HEK293T (cell line): ENCODE data around the gene TMEM187.

ENCODE experiments used
- CTCF ChIA-PET: fragments of 350-600 bp; formaldehyde crosslinking; extraction: SDS; loops from one replicate; lab custom pipeline; 2021; ENCODE audit warnings: antibody characterized with exemption, inconsistent platforms; lab: Yijun Ruan, JAX
- POLR2A ChIA-PET: fragments of 350-600 bp; formaldehyde crosslinking; extraction: SDS; loops from one replicate; lab custom pipeline; 2020; ENCODE audit warnings: antibody characterized with exemption, inconsistent platforms; lab: Yijun Ruan, JAX
- DNase-seq: peaks from one replicate; pipeline ENCODE4 v3.0.0; 2012; ENCODE audit warnings: mixed read lengths; ENCODE audit errors: extremely low spot score
- ARNT ChIP-seq: fragments of 450-650 bp; IDR thresholded peaks from 2 replicates; pipeline ENCODE4 v1.6.1; 2017; ENCODE audit warnings: mild to moderate bottlenecking
- BHLHE40 ChIP-seq: fragments of 450-650 bp; IDR thresholded peaks from 2 replicates; pipeline ENCODE4 v1.6.1; 2016; ENCODE audit warnings: mild to moderate bottlenecking, moderate library complexity, borderline replicate concordance
- CTBP1 ChIP-seq: fragments of 450-650 bp; IDR thresholded peaks from 2 replicates; pipeline ENCODE4 v1.6.1; 2016; ENCODE audit warnings: borderline replicate concordance
- ELF4 ChIP-seq: fragments of 450-650 bp; IDR thresholded peaks from 2 replicates; pipeline ENCODE4 v1.6.1; 2017; ENCODE audit warnings: antibody characterized with exemption
- FOXA1 ChIP-seq: fragments of 450-650 bp; IDR thresholded peaks from 2 replicates; pipeline ENCODE4 v1.6.1; 2016; ENCODE audit warnings: mild to moderate bottlenecking
- FOXK2 ChIP-seq: fragments of 450-650 bp; IDR thresholded peaks from 2 replicates; pipeline ENCODE4 v1.6.1; 2016; ENCODE audit warnings: mild to moderate bottlenecking
- FOXM1 ChIP-seq: fragments of 450-650 bp; IDR thresholded peaks from 2 replicates; pipeline ENCODE4 v1.6.1; 2017; ENCODE audit warnings: mild to moderate bottlenecking, borderline replicate concordance
- HDGF ChIP-seq: fragments of 450-650 bp; IDR thresholded peaks from 2 replicates; pipeline ENCODE4 v1.6.1; 2017; ENCODE audit warnings: antibody characterized with exemption, borderline replicate concordance
- L3MBTL2 ChIP-seq: fragments of 450-650 bp; conservative IDR thresholded peaks from 2 replicates; pipeline ENCODE4 v1.6.1; 2016; ENCODE audit warnings: mild to moderate bottlenecking
- LEF1 ChIP-seq: fragments of 450-650 bp; IDR thresholded peaks from 2 replicates; pipeline ENCODE4 v1.6.1; 2017; ENCODE audit warnings: mild to moderate bottlenecking, borderline replicate concordance
- NFRKB ChIP-seq: fragments of 450-650 bp; IDR thresholded peaks from 2 replicates; pipeline ENCODE4 v1.6.1; 2016; ENCODE audit warnings: mild to moderate bottlenecking, moderate library complexity
- PKNOX1 ChIP-seq: fragments of 450-650 bp; IDR thresholded peaks from 2 replicates; pipeline ENCODE4 v1.6.1; 2016
- SP1 ChIP-seq: fragments of 450-650 bp; IDR thresholded peaks from 2 replicates; pipeline ENCODE4 v1.6.1; 2017
- SUZ12 ChIP-seq: fragments of 450-650 bp; IDR thresholded peaks from 2 replicates; pipeline ENCODE4 v1.6.1; 2016; ENCODE audit warnings: mild to moderate bottlenecking
- TARDBP ChIP-seq: fragments of 450-650 bp; IDR thresholded peaks from 2 replicates; pipeline ENCODE4 v1.6.1; 2016
- ZNF384 ChIP-seq: fragments of 450-650 bp; IDR thresholded peaks from 2 replicates; pipeline ENCODE4 v1.6.1; 2016

TMEM187 gene

GRCh38 chrX:154022108-154022507 is 49.6 kb downstream of the TMEM187 start:
- POLR2A ChIA-PET: interaction anchor here (0.7 to 1.0 kb wide), 2 partner anchors 18 to 94 kb away, joined by 3 read pairs; no protein-coding TSS in a partner anchor
- DNase-seq: no peak
- TF ChIP-seq HDGF: no peak
- TF ChIP-seq SP1: no peak
- TF ChIP-seq FOXA1: no peak
- TF ChIP-seq ELF4: no peak
- no peak for TF ChIP-seq ARNT
- TF ChIP-seq TARDBP: no peak
- no peak for TF ChIP-seq NFRKB
- no peak for TF ChIP-seq FOXK2
- no peak for TF ChIP-seq PKNOX1
- TF ChIP-seq SUZ12: no peak
- TF ChIP-seq FOXM1: no peak
- TF ChIP-seq BHLHE40: no peak
- TF ChIP-seq LEF1: no peak
- TF ChIP-seq ZNF384: no peak
- no peak for TF ChIP-seq L3MBTL2
- TF ChIP-seq CTBP1: no peak
- CTCF ChIA-PET: interaction anchor here (1.1 kb wide), 1 partner anchor 9 kb away, joined by 4 read pairs; no protein-coding TSS in a partner anchor

- TF ChIP-seq TARDBP: no peak
- TF ChIP-seq SP1: no peak
- no peak for TF ChIP-seq PKNOX1
- TF ChIP-seq ARNT: no peak
- no peak for TF ChIP-seq HDGF
- TF ChIP-seq BHLHE40: no peak
- no peak for TF ChIP-seq ZNF384
- TF ChIP-seq LEF1: no peak
- no peak for TF ChIP-seq FOXM1
- no peak for TF ChIP-seq NFRKB
- no peak for TF ChIP-seq L3MBTL2
- TF ChIP-seq FOXA1: no peak
- no peak for TF ChIP-seq FOXK2
- TF ChIP-seq SUZ12: no peak
- TF ChIP-seq CTBP1: no peak
- TF ChIP-seq ELF4: no peak
- ChIA-PET POLR2A (no interaction called here), CTCF (interaction anchor here (0.6 to 2.4 kb wide), 2 partner anchors 10 to 285 kb away, joined by 3 to 8 read pairs; no protein-coding TSS in a partner anchor)
- no peak for DNase-seq
These were observed 50.9 kb downstream of the TMEM187 start for GRCh38 chrX:154023276-154024000.

DNA sequence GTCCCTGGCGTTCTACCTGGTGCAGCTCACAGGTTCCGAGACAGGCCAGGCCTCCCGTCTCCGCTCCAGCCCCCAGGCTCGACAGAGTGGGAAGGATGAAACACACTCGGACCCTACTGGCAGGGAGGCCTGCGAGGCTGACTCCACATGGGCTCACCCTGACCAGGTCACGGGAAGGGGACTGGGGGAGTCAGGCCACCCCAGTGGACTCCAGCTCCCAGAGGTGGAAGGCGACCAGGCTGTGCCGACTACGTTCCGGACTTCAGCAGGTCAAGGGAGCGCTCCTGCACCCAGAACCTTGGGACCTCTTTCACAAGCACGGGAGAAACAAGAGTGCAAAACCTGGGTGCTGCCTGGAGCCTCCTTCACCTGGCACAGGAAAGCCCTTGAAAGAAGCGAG is 51.7 kb downstream of the TMEM187 start:
- TF ChIP-seq LEF1: no peak
- no peak for TF ChIP-seq L3MBTL2
- TF ChIP-seq ARNT: no peak
- no peak for TF ChIP-seq CTBP1
- TF ChIP-seq SUZ12: no peak
- TF ChIP-seq FOXM1: no peak
- no peak for TF ChIP-seq FOXA1
- TF ChIP-seq FOXK2: no peak
- no peak for TF ChIP-seq NFRKB
- TF ChIP-seq BHLHE40: no peak
- no peak for TF ChIP-seq ELF4
- TF ChIP-seq TARDBP: no peak
- ChIA-PET CTCF (interaction anchor here (0.6 to 2.4 kb wide), 2 partner anchors 11 to 284 kb away, joined by 3 to 8 read pairs; no protein-coding TSS in a partner anchor), POLR2A (no interaction called here)
- no peak for DNase-seq

- POLR2A ChIA-PET: no interaction called here
- TF ChIP-seq ARNT: no peak
- no peak for TF ChIP-seq SP1
- TF ChIP-seq NFRKB: no peak
- TF ChIP-seq HDGF: no peak
- CTCF ChIA-PET: interaction anchor here (2.4 kb wide), 1 partner anchor 12 kb away, joined by 8 read pairs; no protein-coding TSS in a partner anchor
- no peak for DNase-seq
These were observed 52.7 kb downstream of the TMEM187 start for GRCh38 chrX:154025230-154025629.

GRCh38 chrX:154026136-154027021 is 53.8 kb downstream of the TMEM187 start:
- DNase-seq: no peak
- TF ChIP-seq LEF1 (no peak), NFRKB (no peak), ELF4 (no peak), ZNF384 (no peak), FOXA1 (no peak), ARNT (no peak), PKNOX1 (no peak), SP1 (no peak), BHLHE40 (no peak), FOXK2 (no peak), TARDBP (no peak), HDGF (no peak), SUZ12 (no peak)
- ChIA-PET CTCF (interaction anchor here (1.1 kb wide), 1 partner anchor 13 kb away, joined by 9 read pairs; no protein-coding TSS in a partner anchor), POLR2A (no interaction called here)
